RPMI7951 (cell line): ENCODE data around the gene CARS1. TPM values are rescaled to one million over a fixed set of nuclear protein-coding genes. Genes with fewer than 3 reads are reported as not detected.

Experiments
- DNase-seq: peaks from one replicate; pipeline ENCODE4 v3.0.0-alpha.2; 2012; ENCODE audit warnings: low read depth
- total RNA-seq: library from RNA; depleted of rRNA; stranded (reverse); fragments of >200 nt; shearing (Covaris generic); gene quantifications from 2 replicates; pipeline ENCODE4 v1.2.3, GENCODE V29; 2014

Gene CARS1
- total RNA-seq, 1 experiment from 2014 or later = 50.8 TPM

- DNase-seq = peak; percentile 93
These were observed 64.8 kb downstream of the CARS1 start, which contains the start of gene NAP1L4 for GRCh38 chr11:2992234-2992996. Gene NAP1L4, minus strand, starts transcription at chr11:2992329. Its CDS starts 13,109 bp downstream, at chr11:2979220.

- peak; percentile 41 for DNase-seq
These were observed 65.6 kb downstream of the CARS1 start for GRCh38 chr11:2991452-2992233.

GRCh38 chr11:2990617-2991451 is 66.4 kb downstream of the CARS1 start:
- DNase-seq = no peak

GRCh38 chr11:2989551-2989950 is 67.7 kb downstream of the CARS1 start:
- DNase-seq = no peak

- no peak for DNase-seq
These were observed 68.2 kb downstream of the CARS1 start for GRCh38 chr11:2989006-2989405.

DNA sequence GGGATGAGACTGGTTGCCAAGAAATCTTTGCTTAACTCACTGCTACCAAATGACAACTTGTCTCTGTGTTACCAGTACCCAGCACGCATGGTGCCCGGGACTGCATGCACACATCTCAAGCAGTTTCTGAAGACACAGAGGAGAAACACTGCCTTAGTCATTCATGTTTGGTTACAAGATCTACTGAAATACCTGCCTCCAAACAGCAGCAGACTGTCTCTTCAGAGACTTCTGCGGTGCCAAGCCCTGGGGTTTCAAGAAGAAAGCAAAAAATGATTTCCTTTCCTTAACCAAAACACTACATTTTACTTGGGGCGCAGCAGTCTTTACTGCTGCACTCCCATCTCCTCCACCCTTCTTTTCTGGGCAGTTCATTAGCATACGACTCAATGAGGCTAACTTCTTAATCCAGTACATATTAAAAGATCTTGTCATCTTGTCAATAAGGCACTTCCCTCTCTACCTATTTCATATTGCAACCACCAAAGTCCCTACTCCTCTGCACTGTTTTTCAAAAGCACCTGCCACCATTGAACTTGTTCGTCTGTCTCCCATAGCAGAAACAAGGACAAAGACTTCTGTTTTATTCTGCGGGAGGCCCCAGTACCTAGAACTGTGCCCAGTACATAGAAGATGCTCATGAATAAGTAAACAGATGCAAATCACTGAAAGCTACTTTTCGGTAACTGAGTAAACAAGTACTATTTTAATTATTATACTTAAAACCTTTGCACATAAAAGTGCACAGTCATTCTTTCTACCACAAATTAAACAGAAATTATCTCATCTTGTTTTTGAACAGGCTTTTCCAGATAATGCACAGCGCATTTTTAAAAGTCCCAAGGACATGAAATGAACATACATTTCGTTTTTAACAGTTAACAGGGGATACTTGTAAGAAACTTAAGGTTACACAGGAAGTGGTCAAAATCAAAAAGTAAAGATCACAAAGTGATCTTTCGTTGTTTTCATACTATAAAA is 69.1 kb downstream of the CARS1 start:
- DNase-seq = no peak

- DNase-seq = no peak
These were observed 73.3 kb downstream of the CARS1 start for GRCh38 chr11:2983908-2984307.

DNA sequence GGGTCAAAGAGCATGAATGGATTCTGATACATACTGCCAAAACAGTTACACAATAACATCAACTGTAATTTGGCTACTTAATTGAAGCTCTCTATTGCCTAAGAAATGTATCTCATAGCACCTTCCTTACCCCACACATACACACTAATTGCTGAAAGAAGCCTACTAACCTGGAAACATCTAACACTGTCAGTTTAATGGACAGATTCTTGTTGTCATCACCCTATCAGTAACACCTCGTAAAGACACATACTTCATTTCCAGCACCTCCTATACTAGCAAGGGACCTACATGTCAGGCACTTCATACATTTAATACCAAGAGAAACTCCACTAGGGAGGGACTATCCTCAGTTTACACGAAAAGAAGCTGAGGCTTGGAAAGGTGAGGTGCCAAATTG is 75.0 kb downstream of the CARS1 start:
- no peak for DNase-seq

DNA sequence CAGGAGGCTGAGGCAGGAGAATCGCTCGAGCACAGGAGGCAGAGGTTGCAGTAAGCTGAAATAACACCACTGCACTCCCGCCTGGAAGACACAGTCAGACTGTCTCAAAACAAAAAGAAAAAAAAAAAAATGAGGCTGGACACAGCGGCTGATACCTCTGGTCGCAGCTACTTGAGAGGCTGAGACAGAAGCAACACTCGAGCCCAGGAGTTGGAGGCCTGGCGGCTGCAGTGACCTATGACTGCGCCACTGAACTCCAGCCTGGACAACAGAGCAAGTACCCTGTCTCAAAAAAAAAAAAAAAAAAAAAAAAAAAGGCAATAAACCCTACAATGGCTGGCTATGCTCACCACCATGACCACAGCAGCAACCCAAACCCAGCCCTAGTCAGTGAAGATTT is 76.1 kb downstream of the CARS1 start:
- DNase-seq = no peak

GRCh38 chr11:2980168-2980840 is 76.9 kb downstream of the CARS1 start:
- DNase-seq = no peak

GRCh38 chr11:2977113-2977512 is 80.1 kb downstream of the CARS1 start:
- no peak for DNase-seq

GRCh38 chr11:2976294-2977063 is 80.7 kb downstream of the CARS1 start:
- no peak for DNase-seq

GRCh38 chr11:2975594-2975993 is 81.6 kb downstream of the CARS1 start:
- DNase-seq = peak; percentile 26

GRCh38 chr11:2974272-2974671 is 83.0 kb downstream of the CARS1 start:
- no peak for DNase-seq

GRCh38 chr11:2968341-2968900 is 88.8 kb downstream of the CARS1 start:
- DNase-seq = no peak

GRCh38 chr11:2964782-2965181 is 92.4 kb downstream of the CARS1 start:
- DNase-seq = no peak

GRCh38 chr11:2963761-2964160 is 93.5 kb downstream of the CARS1 start:
- DNase-seq = no peak

DNA sequence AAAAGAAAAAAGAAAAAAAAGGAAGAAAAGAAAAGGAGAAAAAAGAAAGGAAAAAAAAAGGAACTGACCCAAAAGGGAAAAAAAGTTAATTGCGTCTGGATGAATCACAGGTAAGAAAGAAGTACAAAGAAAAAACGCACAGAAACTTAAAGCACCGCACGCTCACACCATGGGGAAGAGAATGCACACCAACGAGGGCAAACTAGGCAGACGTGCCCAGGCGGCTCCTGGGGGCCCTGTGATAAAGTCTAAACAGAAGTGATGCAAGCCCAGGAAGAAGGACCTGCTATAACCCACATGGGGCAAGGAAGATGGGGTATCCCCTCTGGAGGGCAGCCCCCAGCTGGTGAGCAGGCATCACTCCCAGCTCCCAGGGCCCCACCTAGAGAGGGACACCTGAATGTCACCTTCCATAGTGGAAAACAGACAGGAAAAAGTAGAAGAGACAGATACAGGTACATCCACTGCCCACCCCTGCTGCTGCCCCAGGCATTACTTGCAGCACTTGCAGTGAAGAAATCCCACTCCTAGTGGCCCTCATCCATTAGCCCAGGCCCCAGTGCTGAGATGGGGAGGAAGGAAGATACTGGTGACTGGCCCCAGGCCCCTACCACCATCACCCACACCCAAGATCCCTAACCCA is 94.0 kb downstream of the CARS1 start:
- no peak for DNase-seq

- DNase-seq = no peak
These were observed 96.1 kb downstream of the CARS1 start for GRCh38 chr11:2961080-2961479.
